Measurements from ENCODE around the gene SPEN. TPM values are rescaled to one million over a fixed set of nuclear protein-coding genes. Genes with fewer than 3 reads are reported as not detected.

SPEN gene
- total and polyA plus RNA-seq, 2 experiments from 2014 or later = 24.3 to 25.9 TPM

DNA sequence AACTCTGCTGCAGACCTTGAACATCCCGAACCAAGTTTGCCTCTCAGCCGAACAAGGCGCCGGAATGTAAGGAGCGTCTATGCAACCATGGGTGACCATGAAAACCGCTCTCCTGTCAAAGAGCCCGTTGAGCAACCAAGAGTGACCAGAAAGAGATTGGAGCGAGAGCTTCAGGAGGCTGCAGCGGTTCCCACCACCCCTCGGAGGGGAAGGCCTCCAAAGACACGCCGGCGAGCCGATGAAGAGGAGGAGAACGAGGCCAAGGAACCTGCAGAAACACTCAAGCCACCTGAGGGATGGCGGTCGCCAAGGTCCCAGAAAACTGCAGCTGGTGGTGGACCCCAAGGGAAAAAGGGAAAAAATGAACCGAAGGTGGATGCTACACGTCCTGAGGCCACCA lies 84.4 kb downstream of the SPEN start:
- Histone ChIP-seq H3K36me3 (replicated peaks; ENCODE audit: insufficient read depth, low read depth) (no peaks in the 10 kb centered on the region), H3K79me2 (peaks cover 6% of the 10 kb centered on the region), H3K27me3 (no peaks in the 10 kb centered on the region), H3K27ac (no peak overlapping the region), H3K4me2 (no peak overlapping the region), H3K9me2 (replicated peaks; ENCODE audit: insufficient read depth) (no peaks in the 10 kb centered on the region), H2AFZ (no peak overlapping the region), H3K9me3 (ENCODE audit: low read depth) (no peaks in the 10 kb centered on the region), H3K4me3 (no peak overlapping the region), H4K20me1 (ENCODE audit: insufficient read depth, poor library complexity, severe bottlenecking) (no peaks in the 10 kb centered on the region), H3K4me1 (ENCODE audit: insufficient read depth) (no peaks in the 10 kb centered on the region)
- TF ChIP-seq EZH2 (IDR thresholded peaks at IDR 0.05; ENCODE audit: borderline replicate concordance) = no peak
- no peak for TF ChIP-seq EZH2phosphoT487 (IDR thresholded peaks at IDR 0.05; ENCODE audit: low read depth, severe bottlenecking, unreplicated experiment)
- TF ChIP-seq, protein P1, sequence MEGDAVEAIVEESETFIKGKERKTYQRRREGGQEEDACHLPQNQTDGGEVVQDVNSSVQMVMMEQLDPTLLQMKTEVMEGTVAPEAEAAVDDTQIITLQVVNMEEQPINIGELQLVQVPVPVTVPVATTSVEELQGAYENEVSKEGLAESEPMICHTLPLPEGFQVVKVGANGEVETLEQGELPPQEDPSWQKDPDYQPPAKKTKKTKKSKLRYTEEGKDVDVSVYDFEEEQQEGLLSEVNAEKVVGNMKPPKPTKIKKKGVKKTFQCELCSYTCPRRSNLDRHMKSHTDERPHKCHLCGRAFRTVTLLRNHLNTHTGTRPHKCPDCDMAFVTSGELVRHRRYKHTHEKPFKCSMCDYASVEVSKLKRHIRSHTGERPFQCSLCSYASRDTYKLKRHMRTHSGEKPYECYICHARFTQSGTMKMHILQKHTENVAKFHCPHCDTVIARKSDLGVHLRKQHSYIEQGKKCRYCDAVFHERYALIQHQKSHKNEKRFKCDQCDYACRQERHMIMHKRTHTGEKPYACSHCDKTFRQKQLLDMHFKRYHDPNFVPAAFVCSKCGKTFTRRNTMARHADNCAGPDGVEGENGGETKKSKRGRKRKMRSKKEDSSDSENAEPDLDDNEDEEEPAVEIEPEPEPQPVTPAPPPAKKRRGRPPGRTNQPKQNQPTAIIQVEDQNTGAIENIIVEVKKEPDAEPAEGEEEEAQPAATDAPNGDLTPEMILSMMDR (IDR thresholded peaks at IDR 0.05; ENCODE audit: poor library complexity) = no peak
- WGBS (ENCODE audit: low lambda C conversion rate, missing lambda C conversion rate) = 98% methylated on average over 18 of the region's 19 CpGs
- no peak for DNase-seq (ENCODE audit: low spot score)

DNA sequence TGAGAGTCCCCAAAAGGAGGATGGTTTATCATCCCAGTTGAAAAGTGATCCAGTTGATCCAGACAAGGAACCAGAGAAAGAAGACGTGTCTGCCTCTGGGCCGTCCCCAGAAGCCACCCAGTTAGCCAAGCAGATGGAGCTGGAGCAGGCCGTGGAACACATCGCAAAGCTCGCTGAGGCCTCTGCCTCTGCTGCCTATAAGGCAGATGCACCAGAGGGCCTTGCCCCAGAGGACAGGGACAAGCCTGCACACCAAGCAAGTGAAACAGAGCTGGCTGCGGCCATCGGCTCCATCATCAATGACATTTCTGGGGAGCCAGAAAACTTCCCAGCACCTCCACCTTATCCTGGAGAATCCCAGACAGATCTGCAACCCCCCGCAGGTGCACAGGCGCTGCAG lies 85.1 kb downstream of the SPEN start:
- DNase-seq (ENCODE audit: low spot score) = no peak
- 98% methylated on average over 9 of the region's 9 CpGs for WGBS (ENCODE audit: low lambda C conversion rate, missing lambda C conversion rate)
- H3K36me3 ChIP-seq (replicated peaks; ENCODE audit: insufficient read depth, low read depth) = no peaks in the 10 kb centered on the region
- TF ChIP-seq EZH2 (IDR thresholded peaks at IDR 0.05; ENCODE audit: borderline replicate concordance) (no peak), EZH2phosphoT487 (IDR thresholded peaks at IDR 0.05; ENCODE audit: low read depth, severe bottlenecking, unreplicated experiment) (no peak)
- TF ChIP-seq, protein P1 (IDR thresholded peaks at IDR 0.05; ENCODE audit: poor library complexity) = no peak
- no peak overlapping the region for H2AFZ ChIP-seq
- no peaks in the 10 kb centered on the region for H3K27me3 ChIP-seq
- H3K4me1 ChIP-seq (ENCODE audit: insufficient read depth) = no peaks in the 10 kb centered on the region
- no peak overlapping the region for H3K27ac ChIP-seq
- H3K9me3 ChIP-seq (ENCODE audit: low read depth) = no peaks in the 10 kb centered on the region
- H3K4me2 ChIP-seq = no peak overlapping the region
- H4K20me1 ChIP-seq (ENCODE audit: insufficient read depth, poor library complexity, severe bottlenecking) = no peaks in the 10 kb centered on the region
- peaks cover 3% of the 10 kb centered on the region for H3K79me2 ChIP-seq
- H3K9me2 ChIP-seq (replicated peaks; ENCODE audit: insufficient read depth) = no peaks in the 10 kb centered on the region
- H3K4me3 ChIP-seq = no peak overlapping the region

DNA sequence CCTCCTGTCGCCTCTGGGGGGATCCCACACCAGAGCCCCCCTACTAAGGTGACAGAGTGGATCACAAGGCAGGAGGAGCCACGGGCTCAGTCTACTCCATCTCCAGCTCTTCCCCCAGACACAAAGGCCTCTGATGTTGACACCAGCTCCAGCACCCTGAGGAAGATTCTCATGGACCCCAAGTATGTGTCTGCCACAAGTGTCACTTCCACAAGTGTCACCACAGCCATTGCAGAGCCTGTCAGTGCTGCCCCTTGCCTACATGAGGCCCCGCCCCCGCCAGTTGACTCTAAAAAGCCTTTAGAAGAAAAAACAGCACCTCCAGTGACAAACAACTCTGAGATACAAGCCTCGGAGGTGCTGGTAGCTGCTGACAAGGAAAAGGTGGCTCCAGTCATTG lies 86.2 kb downstream of the SPEN start:
- H3K36me3 ChIP-seq (replicated peaks; ENCODE audit: insufficient read depth, low read depth) = no peaks in the 10 kb centered on the region
- no peaks in the 10 kb centered on the region for H4K20me1 ChIP-seq (ENCODE audit: insufficient read depth, poor library complexity, severe bottlenecking)

More for the DNA sequence above, 86.2 kb downstream of the SPEN start:
- no peaks in the 10 kb centered on the region for H3K79me2 ChIP-seq
- H2AFZ ChIP-seq = no peak overlapping the region
- no peak overlapping the region for H3K4me2 ChIP-seq
- DNase-seq (ENCODE audit: low spot score) = no peak
- no peak overlapping the region for H3K4me3 ChIP-seq
- TF ChIP-seq EZH2 (IDR thresholded peaks at IDR 0.05; ENCODE audit: borderline replicate concordance) = no peak
- TF ChIP-seq, protein P1 (IDR thresholded peaks at IDR 0.05; ENCODE audit: poor library complexity) = no peak
- no peak for TF ChIP-seq EZH2phosphoT487 (IDR thresholded peaks at IDR 0.05; ENCODE audit: low read depth, severe bottlenecking, unreplicated experiment)
- no peaks in the 10 kb centered on the region for H3K9me2 ChIP-seq (replicated peaks; ENCODE audit: insufficient read depth)
- no peaks in the 10 kb centered on the region for H3K9me3 ChIP-seq (ENCODE audit: low read depth)
- peaks cover 3% of the 10 kb centered on the region for H3K4me1 ChIP-seq (ENCODE audit: insufficient read depth)
- no peak overlapping the region for H3K27ac ChIP-seq
- no peaks in the 10 kb centered on the region for H3K27me3 ChIP-seq
- 95% methylated on average over 5 of the region's 5 CpGs for WGBS (ENCODE audit: low lambda C conversion rate, missing lambda C conversion rate)
